Astrocyte of the cerebellum (primary cell): ENCODE results near the gene AATF.

Experiments
- DNase-seq: peaks from one replicate; pipeline ENCODE4 v3.0.0-alpha.2; 2011; ENCODE audit warnings: low read depth
- H3K4me3 ChIP-seq: 2 replicates; pipeline ENCODE4 v1.5.1; 2011; ENCODE audit warnings: mild to moderate bottlenecking, low read depth, low read length, moderate library complexity
- CTCF ChIP-seq: IDR thresholded peaks from 2 replicates; pipeline ENCODE4 v1.5.1; 2012; ENCODE audit warnings: low read length, low read depth, moderate library complexity, mild to moderate bottlenecking; ENCODE audit errors: missing control alignments
- in situ Hi-C: cut with HindIII; loops from 2 replicates; pipeline ENCODE4 v1.10.0; 2017; ENCODE audit warnings: low sequenced_read_pairs

AATF gene

GRCh38 chr17:37060094-37060493, 111.3 kb downstream of the AATF start:
- DNase-seq: no peak
- TF ChIP-seq CTCF: no peak
- in situ Hi-C loops: loop anchor here (25.0 kb wide), 1 partner anchor 423 kb away; no protein-coding TSS in a partner anchor
- H3K4me3 ChIP-seq: no peak overlapping the region

GRCh38 chr17:37060928-37061327, 112.2 kb downstream of the AATF start:
- TF ChIP-seq CTCF: no peak
- in situ Hi-C loops: loop anchor here (25.0 kb wide), 1 partner anchor 424 kb away; no protein-coding TSS in a partner anchor
- no peak for DNase-seq
- no peak overlapping the region for H3K4me3 ChIP-seq

- no peak overlapping the region for H3K4me3 ChIP-seq
- no peak for TF ChIP-seq CTCF
- in situ Hi-C loops: loop anchor here (25.0 kb wide), 1 partner anchor 425 kb away; no protein-coding TSS in a partner anchor
- DNase-seq: no peak
Observed at GRCh38 chr17:37062021-37062420, 113.3 kb downstream of the AATF start.

GRCh38 chr17:37064206-37064605, 115.5 kb downstream of the AATF start:
- H3K4me3 ChIP-seq: no peak overlapping the region
- no peak for DNase-seq
- in situ Hi-C loops: loop anchor here (25.0 kb wide), 1 partner anchor 427 kb away; no protein-coding TSS in a partner anchor
- no peak for TF ChIP-seq CTCF

- no peak overlapping the region for H3K4me3 ChIP-seq
- in situ Hi-C loops: loop anchor here (25.0 kb wide), 1 partner anchor 428 kb away; no protein-coding TSS in a partner anchor
- DNase-seq: no peak
- no peak for TF ChIP-seq CTCF
Observed at GRCh38 chr17:37064956-37065355, 116.2 kb downstream of the AATF start.

- in situ Hi-C loops: loop anchor here (25.0 kb wide), 1 partner anchor 428 kb away; no protein-coding TSS in a partner anchor
- H3K4me3 ChIP-seq: no peak overlapping the region
- DNase-seq: no peak
- TF ChIP-seq CTCF: no peak
Observed at GRCh38 chr17:37065486-37066321, 117.0 kb downstream of the AATF start.
